A549 (cell line): ENCODE data around the gene HSF2BP.

Source experiments
- CBX8 ChIP-seq: fragments of 200-600 bp; sonication (generic); IDR thresholded peaks from 2 replicates; pipeline ENCODE4 v1.6.1; 2016
- EP300 ChIP-seq, 2 experiments: fragments of >200 bp; sonication (Bioruptor Twin); formaldehyde crosslinking; IDR thresholded peaks; 2 replicates in 1 of 2; 3 replicates in 1 of 2; pipeline ENCODE4 v1.6.1; 2016 to 2017
- ESRRA ChIP-seq: fragments of 150-350 bp; IDR thresholded peaks from 2 replicates; pipeline ENCODE4 v1.6.1; 2014; ENCODE audit warnings: mild to moderate bottlenecking, low read length, borderline replicate concordance
- GATA3 ChIP-seq: IDR thresholded peaks from 2 replicates; pipeline ENCODE4 v1.6.1; 2012; ENCODE audit warnings: borderline replicate concordance
- JUN ChIP-seq, 2 experiments: fragments of >200 bp; sonication (Bioruptor Twin); formaldehyde crosslinking; IDR thresholded peaks; 2 replicates in 1 of 2; 3 replicates in 1 of 2; pipeline ENCODE4 v1.6.1; 2016 to 2017
- KDM1A ChIP-seq: fragments of 200-600 bp; sonication (generic); IDR thresholded peaks from 2 replicates; pipeline ENCODE4 v1.6.1; 2016; ENCODE audit warnings: low read depth, mild to moderate bottlenecking
- KDM5A ChIP-seq: fragments of 200-600 bp; sonication (generic); IDR thresholded peaks from 2 replicates; pipeline ENCODE4 v1.6.1; 2016; ENCODE audit warnings: antibody characterized with exemption, mild to moderate bottlenecking
- POLR2A ChIP-seq: IDR thresholded peaks from 2 replicates; pipeline ENCODE4 v1.6.1; 2012; ENCODE audit warnings: mild to moderate bottlenecking, low read length
- POLR2AphosphoS2 ChIP-seq: conservative IDR thresholded peaks from 2 replicates; pipeline ENCODE4 v1.6.1; 2012; ENCODE audit warnings: low read length, improper control_type of control experiment, inconsistent platforms
- RCOR1 ChIP-seq: fragments of 150-350 bp; IDR thresholded peaks from 2 replicates; pipeline ENCODE4 v1.6.1; 2014; ENCODE audit warnings: antibody characterized with exemption, low read length, low read depth
- TF ChIP-seq, protein P1 (sequence below): fragments of >200 bp; sonication (Bioruptor Twin); formaldehyde crosslinking; IDR thresholded peaks from 3 replicates; pipeline ENCODE4 v1.5.1; 2016
- TF ChIP-seq, protein P2 (sequence below): fragments of 150-350 bp; IDR thresholded peaks from 2 replicates; pipeline ENCODE4 v1.6.1; 2014; ENCODE audit warnings: low read depth, mild to moderate bottlenecking, low read length

DNA sequence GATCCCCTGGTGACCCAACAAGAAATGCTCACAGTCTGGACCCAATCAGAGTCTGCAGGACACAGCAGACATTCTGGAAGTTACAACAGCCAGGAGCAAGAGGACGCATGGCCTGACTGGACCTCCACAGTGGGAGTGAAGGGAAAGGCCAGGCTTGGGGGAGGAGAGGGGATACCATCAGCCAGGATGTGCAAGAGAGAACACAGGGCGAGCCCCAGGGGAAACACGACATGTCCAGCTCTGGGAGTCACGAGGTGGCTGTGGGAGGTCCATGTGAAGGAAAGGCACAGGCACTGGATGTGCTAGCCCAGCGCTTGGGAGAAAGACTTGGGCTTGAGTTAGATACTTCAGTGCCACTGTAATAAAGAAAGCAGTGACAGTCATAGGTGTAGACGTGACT lies 87.3 kb downstream of the HSF2BP start:
- TF ChIP-seq, protein P1, sequence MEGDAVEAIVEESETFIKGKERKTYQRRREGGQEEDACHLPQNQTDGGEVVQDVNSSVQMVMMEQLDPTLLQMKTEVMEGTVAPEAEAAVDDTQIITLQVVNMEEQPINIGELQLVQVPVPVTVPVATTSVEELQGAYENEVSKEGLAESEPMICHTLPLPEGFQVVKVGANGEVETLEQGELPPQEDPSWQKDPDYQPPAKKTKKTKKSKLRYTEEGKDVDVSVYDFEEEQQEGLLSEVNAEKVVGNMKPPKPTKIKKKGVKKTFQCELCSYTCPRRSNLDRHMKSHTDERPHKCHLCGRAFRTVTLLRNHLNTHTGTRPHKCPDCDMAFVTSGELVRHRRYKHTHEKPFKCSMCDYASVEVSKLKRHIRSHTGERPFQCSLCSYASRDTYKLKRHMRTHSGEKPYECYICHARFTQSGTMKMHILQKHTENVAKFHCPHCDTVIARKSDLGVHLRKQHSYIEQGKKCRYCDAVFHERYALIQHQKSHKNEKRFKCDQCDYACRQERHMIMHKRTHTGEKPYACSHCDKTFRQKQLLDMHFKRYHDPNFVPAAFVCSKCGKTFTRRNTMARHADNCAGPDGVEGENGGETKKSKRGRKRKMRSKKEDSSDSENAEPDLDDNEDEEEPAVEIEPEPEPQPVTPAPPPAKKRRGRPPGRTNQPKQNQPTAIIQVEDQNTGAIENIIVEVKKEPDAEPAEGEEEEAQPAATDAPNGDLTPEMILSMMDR = no peak
- TF ChIP-seq POLR2A (no peak), ESRRA (no peak), GATA3 (no peak), KDM5A (no peak), RCOR1 (no peak), JUN (IDR thresholded peaks at IDR 0.05) (no peak), CBX8 (no peak), EP300 (IDR thresholded peaks at IDR 0.05) (no peak), POLR2AphosphoS2 (no peak), KDM1A (no peak)
- TF ChIP-seq, protein P2, sequence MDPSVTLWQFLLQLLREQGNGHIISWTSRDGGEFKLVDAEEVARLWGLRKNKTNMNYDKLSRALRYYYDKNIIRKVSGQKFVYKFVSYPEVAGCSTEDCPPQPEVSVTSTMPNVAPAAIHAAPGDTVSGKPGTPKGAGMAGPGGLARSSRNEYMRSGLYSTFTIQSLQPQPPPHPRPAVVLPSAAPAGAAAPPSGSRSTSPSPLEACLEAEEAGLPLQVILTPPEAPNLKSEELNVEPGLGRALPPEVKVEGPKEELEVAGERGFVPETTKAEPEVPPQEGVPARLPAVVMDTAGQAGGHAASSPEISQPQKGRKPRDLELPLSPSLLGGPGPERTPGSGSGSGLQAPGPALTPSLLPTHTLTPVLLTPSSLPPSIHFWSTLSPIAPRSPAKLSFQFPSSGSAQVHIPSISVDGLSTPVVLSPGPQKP = no peak
